Left renal pelvis (tissue), 4 donors: ENCODE measurements around the gene PDE6H. TPM values are rescaled to one million over a fixed set of nuclear protein-coding genes. Genes with fewer than 3 reads are reported as not detected.

Experiments
- DNase-seq, 4 donors: peaks; one replicate each; pipeline ENCODE4 v3.0.0-alpha.2; 2013; ENCODE audit warnings: low read depth in 4 of 4, low spot score in 3 of 4
- polyA plus RNA-seq, 4 donors: library from polyadenylated mRNA; unstranded; fragments of 120-200 nt; gene quantifications; one replicate each; pipeline ENCODE4 v1.2.1, GENCODE V29; 2013; ENCODE audit not compliant: insufficient read length in 4 of 4

Gene PDE6H
- polyA plus RNA-seq, 4 donors: not detected

DNA sequence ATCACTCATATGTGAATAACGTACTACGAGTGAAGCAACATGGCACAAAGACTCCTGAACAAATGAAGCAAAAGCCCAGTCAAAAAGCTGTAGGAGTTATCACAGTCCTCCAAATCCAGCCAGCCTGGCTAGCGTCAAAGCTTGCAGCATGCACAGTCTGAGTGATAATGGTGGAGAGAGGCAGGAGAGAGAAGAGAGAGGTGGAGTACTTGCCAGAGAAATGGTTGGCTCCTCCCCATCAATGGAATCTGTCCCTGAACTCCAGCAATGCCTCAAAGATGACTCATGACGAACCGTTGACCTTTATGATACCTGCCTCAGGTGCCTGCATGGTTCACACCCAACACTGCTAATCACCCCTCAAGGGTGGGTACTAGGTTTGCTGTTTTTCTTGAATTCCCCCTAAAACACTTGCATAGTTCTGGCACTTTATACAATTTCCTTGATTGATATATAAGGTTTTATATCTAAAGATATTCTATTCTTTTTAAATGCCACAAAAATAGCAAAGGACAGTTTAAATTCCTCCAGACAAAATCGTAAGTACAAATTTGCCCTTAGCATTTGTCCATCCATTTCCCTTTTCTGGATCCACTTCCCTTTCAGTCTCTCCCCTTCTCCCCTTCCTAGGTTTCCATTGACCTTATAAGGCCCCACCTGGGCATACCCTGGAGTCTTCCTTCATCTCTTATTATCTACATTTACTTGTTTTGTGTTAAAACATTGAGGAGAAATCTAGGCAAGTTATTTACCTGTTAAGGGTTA, 21.7 kb upstream of the PDE6H start:
- no peak for DNase-seq

DNA sequence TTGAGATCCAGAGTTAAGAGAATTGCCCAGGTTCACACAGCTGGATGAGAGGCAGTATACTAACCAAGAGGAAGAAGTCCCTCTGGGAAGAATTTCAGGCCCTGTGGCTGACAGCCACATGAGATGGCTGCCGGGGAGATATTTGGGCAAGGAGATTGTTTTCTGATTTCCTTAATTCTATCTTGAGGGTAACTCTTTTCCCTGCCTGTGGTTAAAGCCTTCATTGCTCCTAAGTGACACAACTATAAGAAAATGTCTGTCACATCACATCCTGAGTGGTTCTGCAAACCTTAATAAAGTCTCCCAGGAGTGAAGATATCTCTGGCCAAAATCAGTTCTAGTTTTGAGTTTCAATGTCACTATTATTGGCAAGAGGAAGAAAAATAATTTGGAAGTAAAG, 21.0 kb upstream of the PDE6H start:
- no peak for DNase-seq

DNA sequence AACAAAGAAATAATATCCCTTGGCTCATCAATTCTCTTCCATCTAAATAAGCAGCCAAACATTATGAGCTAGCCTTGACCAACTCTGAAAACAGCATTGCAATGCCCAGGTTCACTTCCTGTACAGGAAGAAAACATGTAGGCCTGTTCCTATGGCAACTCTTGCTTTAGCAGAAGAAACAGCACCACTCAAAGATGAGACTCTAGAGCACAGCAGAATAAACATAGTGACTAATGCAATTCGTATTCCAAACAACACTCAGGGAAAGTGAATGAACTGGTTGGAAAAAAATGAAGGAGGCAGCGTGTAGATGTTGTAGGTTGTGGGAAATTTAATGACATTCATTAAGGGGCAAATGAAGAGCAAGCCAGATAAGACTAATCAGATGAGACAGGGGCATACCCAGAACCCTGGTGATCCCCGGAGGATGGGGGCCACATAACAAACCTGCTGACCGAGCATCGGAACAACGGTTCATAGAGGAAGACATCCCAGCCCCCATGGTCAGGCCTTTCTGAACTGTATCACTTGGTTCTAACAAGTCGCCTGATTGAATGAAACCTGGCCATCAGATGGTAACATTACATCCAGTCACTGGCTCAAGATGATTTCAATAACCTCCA, 20.4 kb upstream of the PDE6H start:
- no peak for DNase-seq

DNA sequence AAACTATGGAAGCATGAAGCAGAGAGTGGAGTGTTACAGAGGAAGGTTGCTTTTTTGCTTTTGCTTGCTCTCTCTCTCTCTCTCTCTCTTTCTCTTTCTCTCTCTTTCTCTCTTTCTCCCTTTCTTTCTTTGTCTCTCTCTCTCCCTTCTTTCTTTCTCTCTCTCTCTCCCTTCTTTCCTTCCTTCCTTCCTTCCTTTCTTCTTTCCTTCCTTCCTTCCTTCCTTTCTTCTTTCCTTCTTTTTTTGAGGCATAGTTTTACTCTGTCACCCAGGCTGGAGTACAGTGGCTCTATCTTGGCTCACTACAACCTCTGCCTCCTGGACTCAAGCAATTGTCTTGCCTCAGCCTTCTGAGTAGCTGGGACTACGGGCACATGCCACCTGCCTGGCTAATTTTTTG, 19.1 kb upstream of the PDE6H start:
- no peak for DNase-seq

DNA sequence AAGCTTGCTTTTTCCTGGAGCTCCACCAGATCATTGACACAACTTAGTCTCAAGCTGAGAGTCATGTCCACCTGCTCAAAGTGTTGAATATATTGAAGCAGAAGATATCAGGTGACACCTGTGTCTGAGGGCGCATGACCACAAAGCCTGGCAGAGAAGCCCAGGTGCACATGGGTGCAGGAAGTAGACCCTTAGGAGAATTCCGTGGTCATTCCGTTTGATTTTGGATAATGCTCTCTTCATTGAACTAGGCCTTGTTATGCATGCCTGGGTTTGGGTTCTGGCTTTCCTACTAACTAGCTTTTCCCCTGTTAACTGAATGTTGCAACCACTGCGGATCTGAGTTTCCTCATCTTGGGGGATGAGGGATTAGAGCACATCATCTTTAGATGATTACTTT, 18.6 kb upstream of the PDE6H start:
- no peak for DNase-seq

DNA sequence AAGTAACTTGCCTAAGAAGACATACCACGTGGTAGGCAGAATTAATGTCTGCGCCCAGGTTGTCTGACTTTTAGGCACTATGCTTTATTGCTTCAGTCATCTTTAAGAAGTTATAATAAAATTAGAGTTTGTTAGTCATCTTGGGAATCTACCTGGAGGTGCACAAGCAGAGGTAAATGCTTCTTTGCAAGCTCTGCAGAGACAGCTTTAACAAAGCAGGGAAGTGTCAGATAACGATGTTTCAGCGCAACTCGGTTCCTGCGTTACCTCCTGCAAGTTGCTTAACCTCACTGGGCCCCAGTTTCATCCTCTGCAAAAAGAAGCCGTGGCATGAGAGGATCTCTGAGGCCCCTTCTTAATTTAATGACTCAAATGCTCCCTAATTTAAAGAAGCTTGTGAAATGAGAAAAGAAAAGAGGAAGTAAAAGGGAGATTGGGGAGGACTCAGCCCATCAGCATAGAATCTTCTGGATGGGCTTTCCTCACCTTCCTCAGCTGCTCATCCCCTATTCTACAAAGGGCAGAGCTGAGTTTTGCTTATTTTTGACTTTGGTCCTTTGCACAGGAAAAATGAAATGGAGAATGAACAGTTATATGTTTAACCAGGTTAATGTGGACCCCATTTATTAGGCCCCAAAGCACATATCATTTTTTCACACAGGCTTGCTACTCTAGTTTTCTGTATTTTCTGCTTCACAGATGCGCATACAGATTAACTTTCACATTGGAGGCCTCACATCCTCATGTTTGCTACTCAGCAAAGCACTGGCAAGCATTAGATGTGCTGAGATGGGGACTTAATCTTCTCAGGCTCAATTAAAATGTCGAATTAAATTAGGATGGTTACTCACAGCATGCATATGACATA, 16.6 kb upstream of the PDE6H start:
- DNase-seq: no peak

DNA sequence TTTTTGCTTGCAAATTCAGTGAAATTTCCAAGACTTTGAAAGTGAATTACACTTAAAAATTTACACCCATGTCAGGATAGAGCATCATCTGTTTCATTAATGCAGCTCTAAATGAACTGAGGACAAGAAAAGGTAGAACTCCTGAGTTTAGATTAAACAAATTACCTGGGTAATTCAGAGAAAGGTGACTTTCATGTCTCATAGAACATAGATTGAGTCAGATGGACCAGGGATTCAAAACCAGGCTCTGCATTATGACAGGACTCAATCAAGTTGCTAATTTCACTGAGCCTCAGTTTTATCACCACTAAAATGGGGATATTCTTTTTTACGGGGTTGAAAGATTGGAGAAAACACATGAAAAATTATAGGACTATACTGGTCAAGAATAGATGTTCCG, 15.9 kb upstream of the PDE6H start:
- DNase-seq: no peak

DNA sequence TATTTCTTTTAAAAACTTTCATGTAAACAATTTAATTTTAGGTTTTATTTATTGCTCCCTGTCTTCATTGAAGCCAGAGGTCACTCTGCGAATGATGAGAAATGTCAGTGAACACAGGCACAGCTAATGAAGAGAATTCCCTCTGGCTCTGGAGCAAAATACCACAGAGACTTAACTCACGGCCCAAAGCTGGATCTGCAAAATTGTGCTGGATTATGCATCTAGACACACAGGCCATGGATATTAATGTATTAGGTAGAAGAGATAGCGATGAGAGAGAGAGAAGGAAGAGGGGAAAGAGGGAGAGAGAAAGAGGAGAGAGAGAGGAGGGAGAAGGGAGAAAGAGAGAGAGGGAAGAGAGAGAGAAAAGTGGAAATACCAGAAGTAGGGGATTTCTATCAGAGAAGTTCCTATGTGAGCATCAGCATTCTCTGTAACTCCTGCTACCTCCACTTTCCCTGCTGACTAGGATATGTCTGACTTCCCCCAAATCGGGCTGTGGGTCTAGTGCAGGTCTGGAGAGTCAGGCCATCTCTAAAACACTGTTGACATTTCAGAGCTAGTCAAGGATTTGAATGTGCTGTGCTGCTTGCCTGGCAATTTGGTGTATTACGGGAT, 15.2 kb upstream of the PDE6H start:
- no peak for DNase-seq

DNA sequence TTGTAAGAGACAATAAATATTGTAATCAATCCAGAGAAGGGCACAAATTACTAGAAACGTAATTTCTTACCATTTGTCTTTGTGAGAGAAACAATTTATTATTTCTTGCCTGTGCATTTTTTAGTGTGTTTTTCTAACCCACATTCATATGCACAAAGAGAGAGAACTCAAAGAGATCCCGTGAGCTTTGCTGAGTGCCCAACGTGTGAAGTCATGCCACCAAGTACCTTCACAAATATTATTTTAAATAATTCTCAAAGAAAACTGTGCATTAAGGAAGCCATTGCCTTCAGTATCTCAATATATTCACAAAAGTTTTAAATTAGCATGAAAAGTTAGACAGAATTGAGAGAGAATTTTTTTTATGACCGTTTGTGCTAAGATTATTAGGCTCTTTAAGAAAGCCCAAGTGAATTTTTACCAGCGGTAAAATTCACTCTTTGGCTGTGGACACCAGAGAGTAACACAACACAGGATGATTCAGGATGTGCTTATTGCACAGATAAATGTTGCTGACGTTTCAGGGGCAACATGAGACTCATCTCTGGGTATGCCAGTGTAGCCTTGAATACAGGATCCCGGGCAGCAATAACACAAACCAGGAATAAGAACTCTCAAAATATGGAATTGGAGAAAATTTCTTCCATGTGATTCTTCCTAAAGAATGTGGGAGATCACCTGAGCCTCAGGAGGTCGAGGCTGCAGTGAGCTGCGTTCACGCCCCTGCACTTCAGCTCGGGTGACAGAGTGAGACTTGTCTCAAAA, 14.3 kb upstream of the PDE6H start:
- no peak for DNase-seq

DNA sequence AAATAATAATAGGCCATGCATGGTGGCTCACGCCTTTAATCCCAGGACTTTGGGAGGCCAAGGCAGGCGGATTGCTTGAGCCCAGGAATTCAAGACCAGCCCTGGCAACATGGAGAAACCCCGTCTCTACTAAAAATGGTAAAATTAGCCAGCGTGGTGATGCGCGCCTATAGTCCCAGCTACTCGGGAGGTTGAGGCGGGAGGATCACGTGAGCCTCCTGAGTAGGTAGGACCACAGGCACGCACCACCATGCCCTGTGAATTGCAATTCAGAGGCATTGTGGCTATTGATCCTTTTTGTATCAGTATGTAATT, 13.8 kb upstream of the PDE6H start:
- DNase-seq: no peak

DNA sequence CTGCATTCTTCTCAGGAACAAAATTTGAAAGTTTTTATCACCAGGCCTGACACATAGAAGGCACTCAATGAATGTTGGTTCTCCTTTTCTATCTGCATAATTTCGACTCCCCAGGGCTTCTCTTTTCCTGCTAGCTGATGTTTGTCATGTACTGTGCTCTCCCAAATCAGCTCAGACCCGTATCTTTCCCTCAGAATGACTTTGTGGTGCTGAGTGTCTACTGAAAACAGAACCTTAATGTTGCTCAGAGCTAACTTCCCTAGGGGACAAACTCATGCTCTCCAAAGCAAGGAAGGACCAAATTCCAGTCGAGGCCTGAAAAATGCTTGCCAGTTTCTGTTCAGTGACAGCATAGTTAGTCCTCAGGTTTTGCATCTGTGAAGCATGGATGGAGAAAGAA, 13.4 kb upstream of the PDE6H start:
- DNase-seq: no peak

DNA sequence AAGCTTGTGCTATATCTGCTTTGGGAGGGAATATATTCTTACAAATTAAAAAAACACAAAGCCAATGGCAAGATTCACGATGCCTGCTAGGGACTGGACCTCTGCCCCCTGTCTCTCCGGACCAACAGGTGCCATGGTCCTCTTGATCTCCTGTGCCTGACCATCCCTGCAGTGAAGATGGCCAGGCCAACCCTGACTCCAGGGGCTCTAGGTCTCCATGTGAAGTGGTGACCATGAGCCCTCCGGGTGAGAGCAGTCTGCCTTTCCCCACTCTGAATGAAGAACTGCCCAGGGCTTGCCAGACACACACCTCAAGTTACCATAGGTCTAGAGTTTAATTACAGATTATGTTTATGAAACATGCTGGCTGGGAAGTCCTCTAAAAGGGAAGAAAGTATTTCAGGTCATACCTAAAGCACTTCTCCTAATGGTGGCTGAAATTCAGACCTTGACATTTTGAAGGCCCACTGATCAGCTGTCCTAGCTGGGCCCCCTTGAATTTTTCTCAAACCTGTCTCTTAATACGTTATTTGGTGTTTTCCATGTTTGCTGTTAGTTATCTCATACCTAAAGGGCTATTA, 12.8 kb upstream of the PDE6H start:
- no peak for DNase-seq

DNA sequence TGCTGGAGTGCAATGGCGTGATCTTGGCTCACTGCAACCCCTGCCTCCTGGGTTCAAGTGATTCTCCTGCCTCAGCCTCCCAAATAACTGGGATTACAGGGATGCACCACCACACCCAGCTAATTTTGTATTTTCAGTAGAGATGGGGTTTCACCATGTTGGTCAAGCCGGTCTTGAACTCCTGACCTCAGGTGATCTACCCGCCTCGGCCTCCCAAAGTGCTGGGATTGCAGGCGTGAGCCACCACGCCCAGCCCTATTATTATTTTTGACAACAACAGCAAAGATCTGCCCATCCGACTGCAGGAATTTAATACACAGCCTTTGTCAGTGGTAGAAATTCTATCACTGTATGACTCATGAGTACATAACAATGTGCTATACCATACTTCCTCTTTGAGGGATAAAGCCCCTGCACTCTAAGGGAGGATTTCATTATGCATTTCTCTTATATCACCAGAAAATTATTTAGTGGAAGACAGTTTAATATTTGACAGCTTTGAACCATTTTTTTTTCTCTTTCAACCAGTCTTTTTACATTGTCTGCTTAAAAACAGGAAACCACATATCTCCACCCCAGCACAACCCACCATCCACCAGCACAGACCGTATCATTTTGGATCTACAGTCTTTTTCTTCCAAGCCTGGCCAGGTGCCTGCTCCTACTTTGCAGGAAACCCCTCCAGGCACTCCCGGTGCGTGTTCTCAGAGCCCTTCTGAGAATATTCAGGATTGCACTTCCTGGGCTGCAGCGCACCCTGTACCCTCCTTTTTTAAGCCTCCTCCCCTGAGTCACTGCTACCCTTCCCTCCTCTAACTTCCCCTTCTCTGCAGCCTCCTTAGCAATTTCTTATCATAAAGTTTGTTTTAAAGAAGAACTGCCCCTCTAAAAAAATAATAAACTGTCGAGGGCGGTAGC, 12.0 kb upstream of the PDE6H start:
- no peak for DNase-seq

DNA sequence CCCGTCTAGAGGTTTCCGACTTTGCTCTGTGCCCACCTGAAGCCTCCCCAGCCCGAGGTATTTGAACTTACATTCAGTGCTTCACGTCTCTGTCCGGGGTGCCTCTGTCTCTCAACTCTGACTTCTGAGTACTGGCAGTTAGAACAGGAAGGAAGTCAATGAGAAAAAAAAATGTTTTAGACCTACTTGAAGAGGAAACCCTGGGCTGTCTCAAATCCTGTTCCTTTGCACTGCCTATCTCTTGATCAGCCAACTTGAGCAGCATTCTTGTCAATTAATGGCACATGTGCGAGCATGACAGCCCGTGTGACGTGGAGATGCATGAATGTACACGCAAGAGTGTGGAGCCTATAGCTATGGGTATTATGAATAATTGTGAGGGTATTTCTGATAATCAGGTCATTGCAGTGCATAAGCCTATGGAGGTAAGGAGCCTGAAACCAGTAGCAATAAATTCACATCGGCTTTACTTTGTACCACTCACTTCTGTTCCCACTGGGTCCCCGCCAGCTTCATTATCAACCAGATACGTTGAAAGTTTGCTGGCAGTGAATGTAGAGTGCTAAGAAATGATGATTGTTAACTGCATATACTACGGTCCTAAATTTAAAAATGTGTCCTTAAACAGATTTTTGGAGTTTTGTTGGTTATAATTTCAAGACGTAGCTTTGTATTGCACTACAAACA, 11.2 kb upstream of the PDE6H start, which contains the start of gene ARHGDIB:
ARHGDIB (minus strand) TSS at position 136 of the 687 bp plus-strand sequence. CDS start 10,889 bp downstream, outside the sequence.
- no peak for DNase-seq

DNA sequence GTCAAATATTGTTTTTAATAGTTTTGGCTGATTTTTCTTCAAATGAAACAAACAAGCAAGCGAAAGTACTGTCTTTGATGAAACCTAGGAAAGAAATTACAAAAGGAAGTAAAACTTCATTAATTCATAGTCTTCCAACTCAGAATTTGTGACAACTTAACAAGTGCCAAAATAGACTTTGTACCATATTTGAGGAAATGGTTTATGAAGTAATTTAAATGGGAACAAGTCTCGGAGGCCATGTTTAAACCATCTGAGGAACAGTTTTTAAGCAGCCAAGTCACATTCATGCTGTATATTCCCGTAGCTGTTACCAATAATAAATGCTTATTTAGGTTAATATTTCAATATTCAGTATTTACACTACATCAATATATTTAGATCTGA, 10.7 kb upstream of the PDE6H start:
- DNase-seq: no peak

DNA sequence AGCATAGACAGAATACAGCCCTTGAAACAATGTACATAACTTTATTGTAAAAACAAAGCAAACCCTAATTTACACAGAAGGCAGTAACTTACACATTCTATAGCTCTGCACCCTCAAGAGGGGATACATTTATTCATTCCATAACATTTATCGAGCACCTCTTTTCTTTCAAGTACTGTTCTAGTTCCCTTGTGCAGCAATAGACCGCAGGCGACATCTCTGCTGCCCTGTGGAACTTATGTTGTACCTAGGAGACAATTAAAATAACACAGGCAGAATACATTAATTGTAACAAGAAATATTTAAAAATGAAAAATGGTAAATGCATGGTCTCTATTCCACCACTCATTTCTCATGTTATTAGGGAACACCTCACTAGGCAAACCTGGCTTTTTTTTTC, 10.0 kb upstream of the PDE6H start:
- no peak for DNase-seq

DNA sequence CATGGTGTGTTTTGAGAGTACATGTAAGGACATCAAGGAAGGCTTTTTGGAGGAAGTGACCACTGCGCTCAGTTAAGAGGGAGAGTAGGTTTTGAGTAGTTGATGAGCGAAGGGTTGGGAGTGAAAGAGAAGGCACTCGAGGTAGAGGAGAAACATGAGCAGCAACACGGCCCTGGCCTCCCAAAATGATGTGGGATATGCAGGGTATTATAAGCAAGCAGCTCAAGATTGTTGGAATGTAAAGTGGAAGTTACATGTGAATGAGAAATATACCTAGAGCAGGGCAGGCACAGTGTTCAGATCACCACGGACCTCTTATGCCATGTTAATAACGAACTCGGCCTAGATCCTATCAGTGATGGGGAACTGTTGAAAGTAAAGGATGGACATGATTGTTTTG, 9.3 kb upstream of the PDE6H start:
- no peak for DNase-seq

DNA sequence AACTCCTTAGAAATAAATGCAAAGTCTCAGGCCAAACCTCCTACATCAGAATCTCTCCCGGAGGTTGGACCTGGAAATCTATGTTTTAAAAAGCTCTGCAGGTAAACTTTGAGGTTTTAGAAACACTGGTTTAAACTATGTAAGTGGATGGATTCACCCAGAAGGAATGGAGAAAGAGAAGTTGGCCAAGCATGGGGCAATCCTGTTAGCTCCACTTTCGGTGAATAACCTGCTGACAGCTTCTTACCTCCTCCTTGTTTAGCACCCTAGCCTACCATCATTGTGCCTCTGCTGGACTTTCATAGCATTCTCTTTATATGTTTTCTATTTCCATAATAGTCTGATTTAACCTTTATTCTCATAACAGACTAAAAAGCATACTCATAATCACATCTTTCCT, 8.4 kb upstream of the PDE6H start:
- DNase-seq: no peak

DNA sequence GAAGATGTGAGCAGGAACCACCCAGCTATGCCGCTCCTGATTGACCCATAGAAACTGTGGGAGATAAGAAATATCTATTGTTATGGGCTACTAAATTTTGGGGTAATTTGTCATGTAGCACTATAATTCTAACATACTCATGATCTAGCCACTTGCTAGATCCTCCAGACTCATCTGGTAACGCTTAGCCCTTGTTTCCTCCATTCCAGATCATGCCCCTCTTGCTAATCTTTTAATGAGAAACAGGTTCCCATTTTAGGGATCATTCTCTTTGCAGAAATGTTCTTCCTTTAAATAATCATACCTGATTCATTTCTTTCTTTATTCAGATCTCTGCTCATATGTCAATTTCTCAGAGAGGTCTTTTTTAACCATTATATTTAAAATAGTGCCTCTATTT, 7.6 kb upstream of the PDE6H start:
- no peak for DNase-seq
